Stimulated activated CD8-positive, alpha-beta memory T cell treated with anti-CD3 and anti-CD28 coated beads, Interleukin-7, amount 100 ng/mL, for 4 hours (primary cell): ENCODE measurements around the gene FMN1.
"Not testable (repeated sequence)": the region's sequence is repeated elsewhere in the genome, so short reads cannot be mapped to it uniquely, and the experiment has no call there.

ENCODE experiments used
- DNase-seq, 2 donors: peaks; one replicate each; pipeline ENCODE4 v3.0.0-alpha.2; 2020; ENCODE audit warnings: low read depth in 2 of 2

FMN1 gene

GRCh38 chr15:32859996-32860395 lies 334.5 kb downstream of the FMN1 start:
- no peak for DNase-seq

GRCh38 chr15:32859251-32859650 lies 335.3 kb downstream of the FMN1 start:
- DNase-seq, result no peak

- DNase-seq, result no peak
Observed at GRCh38 chr15:32857732-32858131, 336.8 kb downstream of the FMN1 start.

- DNase-seq, result no peak
Observed at GRCh38 chr15:32856753-32857152, 337.8 kb downstream of the FMN1 start.

GRCh38 chr15:32855942-32856341 lies 338.6 kb downstream of the FMN1 start:
- DNase-seq, result no peak

- no peak for DNase-seq
Observed at GRCh38 chr15:32853592-32853991, 340.9 kb downstream of the FMN1 start.

- no peak for DNase-seq
Observed at GRCh38 chr15:32852771-32853170, 341.7 kb downstream of the FMN1 start.

- DNase-seq, result no peak
Observed at GRCh38 chr15:32852017-32852416, 342.5 kb downstream of the FMN1 start.

- DNase-seq, result no peak
Observed at GRCh38 chr15:32851572-32851971, 342.9 kb downstream of the FMN1 start.

- no peak for DNase-seq
Observed at GRCh38 chr15:32849769-32850668, 344.5 kb downstream of the FMN1 start.

GRCh38 chr15:32846671-32847070 lies 347.8 kb downstream of the FMN1 start:
- not testable (repeated sequence) for DNase-seq

- no peak for DNase-seq
Observed at GRCh38 chr15:32844118-32844711, 350.3 kb downstream of the FMN1 start.

- DNase-seq, result no peak
Observed at GRCh38 chr15:32843219-32843815, 351.2 kb downstream of the FMN1 start.

- no peak for DNase-seq
Observed at GRCh38 chr15:32842081-32842480, 352.4 kb downstream of the FMN1 start.

- no peak for DNase-seq
Observed at GRCh38 chr15:32840507-32841245, 353.8 kb downstream of the FMN1 start.

- DNase-seq, result no peak
Observed at GRCh38 chr15:32838820-32839219, 355.7 kb downstream of the FMN1 start.

- DNase-seq, result no peak
Observed at GRCh38 chr15:32838338-32838737, 356.2 kb downstream of the FMN1 start.

- DNase-seq, result no peak
Observed at GRCh38 chr15:32837935-32838334, 356.6 kb downstream of the FMN1 start.

GRCh38 chr15:32834156-32834555 lies 360.4 kb downstream of the FMN1 start:
- DNase-seq, result no peak

GRCh38 chr15:32833379-32833821 lies 361.1 kb downstream of the FMN1 start:
- DNase-seq, result no peak

- no peak for DNase-seq
Observed at GRCh38 chr15:32831485-32831884, 363.0 kb downstream of the FMN1 start.

- DNase-seq, result no peak
Observed at GRCh38 chr15:32830241-32830640, 364.3 kb downstream of the FMN1 start.
